Astrocyte (in vitro differentiated cells and primary cell): Measurements from ENCODE around the gene GSE1. TPM values are rescaled to one million over a fixed set of nuclear protein-coding genes. Genes with fewer than 3 reads are reported as not detected.

Experiments used
- DNase-seq: peaks from one replicate; pipeline ENCODE4 v3.0.0-alpha.2; 2010; ENCODE audit warnings: low read depth
- FAIRE-seq: peaks from 2 replicates; lab custom pipeline; 2011; peaks lifted over from hg19 to GRCh38; lab: Jason Lieb, UNC
- H2AFZ ChIP-seq: 2 replicates; pipeline ENCODE4 v1.6.0; 2012; ENCODE audit warnings: low read depth, low read length, inconsistent platforms
- H3K27ac ChIP-seq: 2 replicates; pipeline ENCODE4 v1.5.1; 2011; ENCODE audit warnings: low read depth, low read length, inconsistent platforms
- H3K27me3 ChIP-seq: 2 replicates; pipeline ENCODE4 v1.6.0; 2011; ENCODE audit warnings: low read length, inconsistent platforms; ENCODE audit not compliant: insufficient read depth
- H3K36me3 ChIP-seq: 2 replicates; pipeline ENCODE4 v1.5.1; 2011; ENCODE audit warnings: low read length, inconsistent platforms; ENCODE audit not compliant: insufficient read depth
- H3K4me1 ChIP-seq: 2 replicates; pipeline ENCODE4 v1.5.1; 2011; ENCODE audit warnings: low read length, inconsistent platforms; ENCODE audit not compliant: insufficient read depth
- H3K4me2 ChIP-seq: 2 replicates; pipeline ENCODE4 v1.6.0; 2012; ENCODE audit warnings: low read length, inconsistent platforms
- H3K4me3 ChIP-seq: 2 replicates; pipeline ENCODE4 v1.5.1; 2011; ENCODE audit warnings: low read depth, mild to moderate bottlenecking, low read length, inconsistent platforms; ENCODE audit not compliant: insufficient read depth
- H3K79me2 ChIP-seq: 2 replicates; pipeline ENCODE4 v1.6.0; 2012; ENCODE audit warnings: mild to moderate bottlenecking, low read length, inconsistent platforms; ENCODE audit not compliant: insufficient read depth
- H3K9ac ChIP-seq: 2 replicates; pipeline ENCODE4 v1.6.0; 2012; ENCODE audit warnings: mild to moderate bottlenecking, low read length, inconsistent platforms
- H3K9me3 ChIP-seq: 2 replicates; pipeline ENCODE4 v1.5.1; 2012; ENCODE audit warnings: low read depth, mild to moderate bottlenecking, low read length, inconsistent platforms; ENCODE audit not compliant: insufficient read depth
- H4K20me1 ChIP-seq: 2 replicates; pipeline ENCODE4 v1.6.0; 2012; ENCODE audit warnings: low read length, inconsistent platforms; ENCODE audit not compliant: insufficient read depth
- H3K27ac Mint-ChIP-seq: one replicate; pipeline ENCODE4 v1.8.0; 2021; ENCODE audit warnings: mild to moderate bottlenecking, mixed read lengths; ENCODE audit not compliant: unreplicated experiment
- H3K27me3 Mint-ChIP-seq: one replicate; pipeline ENCODE4 v1.8.0; 2021; ENCODE audit warnings: low read depth, mixed read lengths; ENCODE audit not compliant: unreplicated experiment
- H3K36me3 Mint-ChIP-seq: one replicate; pipeline ENCODE4 v1.8.0; 2021; ENCODE audit warnings: low read depth, mixed read lengths; ENCODE audit not compliant: unreplicated experiment
- H3K4me1 Mint-ChIP-seq: one replicate; pipeline ENCODE4 v1.8.0; 2021; ENCODE audit warnings: low read depth, mixed read lengths; ENCODE audit not compliant: unreplicated experiment
- H3K4me3 Mint-ChIP-seq: one replicate; pipeline ENCODE4 v1.8.0; 2021; ENCODE audit warnings: mild to moderate bottlenecking, moderate library complexity, mixed read lengths; ENCODE audit not compliant: unreplicated experiment
- H3K9me3 Mint-ChIP-seq: one replicate; pipeline ENCODE4 v1.8.0; 2021; ENCODE audit warnings: mild to moderate bottlenecking, mixed read lengths; ENCODE audit not compliant: unreplicated experiment
- EZH2 ChIP-seq: IDR thresholded peaks from 2 replicates; pipeline ENCODE4 v1.6.1; 2012; ENCODE audit warnings: mild to moderate bottlenecking, low read length, inconsistent platforms; ENCODE audit not compliant: insufficient read depth
- total RNA-seq: library from RNA; stranded (reverse); gene quantifications from 2 replicates; pipeline ENCODE4 v1.2.1, GENCODE V29; 2021
- TF ChIP-seq, protein P1 (sequence below): IDR thresholded peaks from 2 replicates; pipeline ENCODE4 v1.5.1; 2011; ENCODE audit warnings: low read depth, mild to moderate bottlenecking, inconsistent platforms, low read length, moderate library complexity; ENCODE audit not compliant: insufficient read depth

Gene GSE1
- total RNA-seq, 1 donor from 2014 or later, result 35.0 TPM

GRCh38 chr16:85628645-85629044 lies 15.5 kb downstream of the GSE1 start:
- Mint-ChIP-seq H3K36me3 (peaks cover 14% of the 10 kb centered on the region), H3K9me3 (peaks cover 3% of the 10 kb centered on the region), H3K27me3 (no peaks in the 10 kb centered on the region), H3K27ac (peak overlapping the region; percentile 7), H3K4me1 (peaks cover 17% of the 10 kb centered on the region), H3K4me3 (no peak overlapping the region)
- Histone ChIP-seq H3K9me3 (peaks cover 8% of the 10 kb centered on the region), H2AFZ (no peak overlapping the region), H3K4me1 (peaks cover 7% of the 10 kb centered on the region), H3K4me3 (no peak overlapping the region), H3K36me3 (no peaks in the 10 kb centered on the region), H4K20me1 (peaks cover 98% of the 10 kb centered on the region), H3K4me2 (no peak overlapping the region), H3K27me3 (no peaks in the 10 kb centered on the region), H3K27ac (no peak overlapping the region), H3K79me2 (peaks cover 34% of the 10 kb centered on the region), H3K9ac (no peak overlapping the region)
- FAIRE-seq (no peak), DNase-seq (no peak)
- TF ChIP-seq EZH2, result no peak
- TF ChIP-seq, protein P1, sequence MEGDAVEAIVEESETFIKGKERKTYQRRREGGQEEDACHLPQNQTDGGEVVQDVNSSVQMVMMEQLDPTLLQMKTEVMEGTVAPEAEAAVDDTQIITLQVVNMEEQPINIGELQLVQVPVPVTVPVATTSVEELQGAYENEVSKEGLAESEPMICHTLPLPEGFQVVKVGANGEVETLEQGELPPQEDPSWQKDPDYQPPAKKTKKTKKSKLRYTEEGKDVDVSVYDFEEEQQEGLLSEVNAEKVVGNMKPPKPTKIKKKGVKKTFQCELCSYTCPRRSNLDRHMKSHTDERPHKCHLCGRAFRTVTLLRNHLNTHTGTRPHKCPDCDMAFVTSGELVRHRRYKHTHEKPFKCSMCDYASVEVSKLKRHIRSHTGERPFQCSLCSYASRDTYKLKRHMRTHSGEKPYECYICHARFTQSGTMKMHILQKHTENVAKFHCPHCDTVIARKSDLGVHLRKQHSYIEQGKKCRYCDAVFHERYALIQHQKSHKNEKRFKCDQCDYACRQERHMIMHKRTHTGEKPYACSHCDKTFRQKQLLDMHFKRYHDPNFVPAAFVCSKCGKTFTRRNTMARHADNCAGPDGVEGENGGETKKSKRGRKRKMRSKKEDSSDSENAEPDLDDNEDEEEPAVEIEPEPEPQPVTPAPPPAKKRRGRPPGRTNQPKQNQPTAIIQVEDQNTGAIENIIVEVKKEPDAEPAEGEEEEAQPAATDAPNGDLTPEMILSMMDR, result no peak

- H3K36me3 Mint-ChIP-seq, result peaks cover 14% of the 10 kb centered on the region
- Histone ChIP-seq H3K9ac (no peak overlapping the region), H3K27me3 (no peaks in the 10 kb centered on the region), H3K36me3 (no peaks in the 10 kb centered on the region), H3K79me2 (peaks cover 33% of the 10 kb centered on the region), H2AFZ (no peak overlapping the region), H3K4me1 (peaks cover 7% of the 10 kb centered on the region), H4K20me1 (peaks cover 98% of the 10 kb centered on the region), H3K4me3 (no peak overlapping the region), H3K4me2 (no peak overlapping the region), H3K9me3 (peaks cover 8% of the 10 kb centered on the region), H3K27ac (no peak overlapping the region)
- H3K4me3 Mint-ChIP-seq, result no peak overlapping the region
- H3K27me3 Mint-ChIP-seq, result no peaks in the 10 kb centered on the region
- H3K27ac Mint-ChIP-seq, result peak overlapping the region; percentile 18
- H3K9me3 Mint-ChIP-seq, result peaks cover 3% of the 10 kb centered on the region
- TF ChIP-seq, protein P1, result no peak
- TF ChIP-seq EZH2, result no peak
- peaks cover 17% of the 10 kb centered on the region for H3K4me1 Mint-ChIP-seq
- DNase-seq, result no peak
- FAIRE-seq, result no peak
Observed at GRCh38 chr16:85629326-85629725, 16.2 kb downstream of the GSE1 start.

- Mint-ChIP-seq H3K36me3 (peaks cover 14% of the 10 kb centered on the region), H3K27me3 (no peaks in the 10 kb centered on the region), H3K4me1 (peaks cover 17% of the 10 kb centered on the region), H3K4me3 (no peak overlapping the region), H3K9me3 (peaks cover 3% of the 10 kb centered on the region), H3K27ac (no peak overlapping the region)
- Histone ChIP-seq H3K36me3 (no peaks in the 10 kb centered on the region), H3K4me3 (no peak overlapping the region), H3K79me2 (peaks cover 33% of the 10 kb centered on the region), H3K27me3 (no peaks in the 10 kb centered on the region), H3K27ac (no peak overlapping the region), H3K9ac (no peak overlapping the region), H3K4me1 (peaks cover 7% of the 10 kb centered on the region), H3K4me2 (no peak overlapping the region), H2AFZ (no peak overlapping the region), H3K9me3 (peaks cover 8% of the 10 kb centered on the region), H4K20me1 (peaks cover 98% of the 10 kb centered on the region)
- no peak for DNase-seq
- TF ChIP-seq EZH2, result no peak
- TF ChIP-seq, protein P1, result no peak
- no peak for FAIRE-seq
Observed at GRCh38 chr16:85629853-85630252, 16.7 kb downstream of the GSE1 start.
